ES-I3 (cell line): ENCODE results near the gene COPZ1.
A peak's percentile ranks its signal among the peaks of the same experiment; 100 is the strongest.

Source experiments
- H3K36me3 ChIP-seq: 2 replicates; pipeline ENCODE4 v1.6.1; 2013; ENCODE audit warnings: mild to moderate bottlenecking, low read length, control low read depth, moderate library complexity; ENCODE audit not compliant: insufficient read depth
- H3K4me1 ChIP-seq: 2 replicates; pipeline ENCODE4 v1.6.1; 2013; ENCODE audit warnings: mild to moderate bottlenecking, control low read depth, low read length; ENCODE audit not compliant: insufficient read depth
- H3K9ac ChIP-seq: 2 replicates; pipeline ENCODE4 v1.6.1; 2013; ENCODE audit warnings: low read depth, mild to moderate bottlenecking, low read length, moderate library complexity
- H3K9me3 ChIP-seq: 2 replicates; pipeline ENCODE4 v1.6.1; 2013; ENCODE audit warnings: mild to moderate bottlenecking, low read length, moderate library complexity; ENCODE audit not compliant: control insufficient read depth, insufficient read depth

The COPZ1 gene

DNA sequence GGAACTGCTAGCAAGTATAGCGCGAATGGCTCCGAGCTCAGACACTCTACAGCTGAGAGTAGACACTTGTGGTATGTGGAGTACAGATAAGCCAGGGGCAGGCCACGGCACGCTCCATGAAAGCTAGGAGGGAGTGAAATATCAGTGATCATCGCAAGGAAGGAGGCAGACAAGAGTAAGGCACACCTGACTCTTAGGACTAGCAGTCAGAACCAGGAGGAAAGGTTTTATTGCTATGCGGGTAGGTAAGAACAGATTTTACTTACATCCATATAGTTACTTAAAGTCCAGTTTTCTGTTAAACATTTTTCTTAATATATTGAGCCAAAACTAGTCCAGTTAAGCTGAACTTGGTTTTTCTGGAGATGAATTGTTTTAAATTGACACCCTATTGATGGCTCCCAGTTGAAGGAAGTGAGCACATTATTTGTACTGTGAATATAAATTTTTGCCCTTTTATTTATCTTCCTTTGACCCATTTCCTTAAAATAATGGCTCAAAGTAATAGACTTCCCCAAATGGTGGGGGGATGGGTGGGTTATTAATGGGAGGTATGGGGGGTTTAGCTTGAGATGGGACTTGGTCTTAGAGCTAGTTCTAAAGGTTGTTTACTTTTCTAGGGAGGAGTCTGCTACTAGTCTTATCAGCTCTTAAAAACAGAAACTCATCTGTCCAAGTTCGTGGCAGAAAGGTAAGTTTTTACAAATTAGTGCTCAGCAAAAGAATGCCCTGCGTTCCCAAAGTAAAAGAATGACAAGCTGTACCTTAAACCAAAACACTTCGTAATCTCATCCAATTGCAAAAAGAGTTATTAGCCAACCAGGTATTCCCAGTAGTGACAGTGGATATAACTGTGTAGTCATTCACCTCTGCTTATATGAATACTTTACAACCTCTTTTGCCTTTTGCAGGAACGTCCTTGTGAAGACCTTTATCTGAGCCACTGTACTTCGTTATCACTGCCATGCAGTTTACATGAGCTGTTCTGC, 38.6 kb upstream of the COPZ1 start:
- peaks cover 38% of the 10 kb centered on the region for H3K36me3 ChIP-seq
- no peaks in the 10 kb centered on the region for H3K9me3 ChIP-seq
- H3K9ac ChIP-seq = no peak overlapping the region
- peaks cover 9% of the 10 kb centered on the region for H3K4me1 ChIP-seq

- no peaks in the 10 kb centered on the region for H3K9me3 ChIP-seq
- peaks cover 5% of the 10 kb centered on the region; the same call in 1 of the 2 replicates for H3K4me1 ChIP-seq
- H3K9ac ChIP-seq = no peak overlapping the region
- H3K36me3 ChIP-seq = peaks cover 26% of the 10 kb centered on the region
Observed at GRCh38 chr12:54287261-54288157, 37.4 kb upstream of the COPZ1 start.

DNA sequence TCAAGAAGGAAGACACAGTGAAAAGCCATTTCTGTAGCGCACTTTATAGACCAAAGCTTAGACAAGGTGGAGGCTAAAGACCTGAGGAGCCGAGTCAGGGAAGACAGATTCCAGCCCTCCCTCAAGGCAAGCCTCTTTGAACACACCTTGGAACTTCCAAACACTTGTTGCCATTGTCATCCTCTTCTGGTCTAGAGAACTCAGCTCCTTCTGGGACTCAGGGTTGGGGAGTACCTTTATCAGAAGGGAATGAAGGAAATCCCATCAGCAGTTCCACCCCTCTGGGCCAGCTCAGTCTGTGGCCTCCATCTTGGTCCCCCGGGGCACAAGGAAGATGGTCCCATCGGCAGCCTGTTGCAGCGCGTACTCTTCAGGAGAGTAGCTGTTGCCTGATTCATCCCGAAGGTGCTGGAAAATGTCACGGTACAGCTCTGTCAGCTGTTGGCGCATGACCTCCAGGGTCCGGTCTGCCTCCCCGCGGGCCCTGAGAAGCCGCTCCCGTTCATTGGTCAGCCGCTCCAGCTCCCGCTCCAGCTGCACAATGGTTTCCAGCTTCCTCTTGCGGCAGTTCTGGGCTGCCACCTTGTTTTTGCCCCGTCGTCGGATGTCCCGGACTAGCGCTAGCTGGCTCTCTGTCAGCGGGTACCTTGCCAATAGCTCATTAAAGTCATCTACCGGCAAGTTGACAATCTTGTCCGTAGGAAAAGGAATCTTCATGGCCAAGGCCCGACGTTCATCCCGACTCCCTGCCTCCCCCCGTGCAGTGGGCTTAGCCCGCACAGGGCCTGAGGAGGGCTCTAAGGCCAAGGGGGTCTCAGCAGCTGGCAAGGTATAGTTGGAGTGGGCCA, 32.6 kb upstream of the COPZ1 start:
- no peaks in the 10 kb centered on the region for H3K36me3 ChIP-seq
- H3K9ac ChIP-seq = no peak overlapping the region
- no peaks in the 10 kb centered on the region for H3K9me3 ChIP-seq
- H3K4me1 ChIP-seq = no peaks in the 10 kb centered on the region

GRCh38 chr12:54292931-54293241, 32.0 kb upstream of the COPZ1 start:
- Histone ChIP-seq H3K4me1 (no peaks in the 10 kb centered on the region), H3K36me3 (no peaks in the 10 kb centered on the region), H3K9ac (no peak overlapping the region), H3K9me3 (no peaks in the 10 kb centered on the region)

DNA sequence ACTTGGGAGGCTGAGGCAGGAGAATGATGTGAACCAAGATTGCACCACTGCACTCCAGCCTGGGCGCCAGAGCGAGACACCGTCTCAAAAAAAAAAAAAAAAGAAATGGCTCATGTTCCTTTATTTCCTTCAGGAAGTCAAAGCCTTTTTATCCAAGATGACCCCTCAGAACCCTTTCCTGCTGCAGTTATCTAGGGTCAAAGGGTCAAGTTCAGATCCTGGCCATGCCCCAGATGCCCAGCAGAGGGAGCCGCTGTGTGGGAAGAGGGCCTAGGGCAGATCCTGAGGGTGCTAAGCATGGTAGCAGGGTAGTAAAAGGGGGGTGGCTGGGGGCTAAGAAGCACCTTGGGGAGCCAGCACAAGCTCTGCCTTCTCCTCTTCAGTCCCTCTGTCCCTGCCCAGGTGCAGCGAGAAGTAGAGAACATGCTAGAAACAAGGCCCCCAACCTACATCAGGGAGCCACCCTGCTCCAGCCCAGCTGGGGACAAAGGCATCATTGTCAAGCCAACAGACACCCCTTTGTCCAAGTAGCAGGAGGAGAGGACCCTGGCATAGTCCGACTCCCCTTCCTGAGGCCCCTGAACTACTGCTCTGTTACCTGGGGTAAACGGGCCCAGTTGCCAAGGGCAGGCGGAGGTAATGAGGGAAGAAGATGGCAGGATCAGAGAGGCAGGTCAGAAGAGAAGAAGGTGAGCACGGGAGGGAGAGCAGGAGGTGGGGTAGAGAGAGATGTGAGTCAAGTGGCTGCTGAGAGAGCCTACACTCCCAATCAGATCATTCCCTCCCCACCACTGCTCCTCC, 30.6 kb upstream of the COPZ1 start:
- Histone ChIP-seq H3K9me3 (no peaks in the 10 kb centered on the region), H3K4me1 (peaks cover under 1% of the 10 kb centered on the region; the same call in 1 of the 2 replicates), H3K36me3 (no peaks in the 10 kb centered on the region), H3K9ac (no peak overlapping the region)

GRCh38 chr12:54294953-54295566, 29.9 kb upstream of the COPZ1 start:
- H3K9ac ChIP-seq = no peak overlapping the region
- no peaks in the 10 kb centered on the region for H3K9me3 ChIP-seq
- peaks cover 8% of the 10 kb centered on the region; the same call in 1 of the 2 replicates for H3K4me1 ChIP-seq
- no peaks in the 10 kb centered on the region for H3K36me3 ChIP-seq

DNA sequence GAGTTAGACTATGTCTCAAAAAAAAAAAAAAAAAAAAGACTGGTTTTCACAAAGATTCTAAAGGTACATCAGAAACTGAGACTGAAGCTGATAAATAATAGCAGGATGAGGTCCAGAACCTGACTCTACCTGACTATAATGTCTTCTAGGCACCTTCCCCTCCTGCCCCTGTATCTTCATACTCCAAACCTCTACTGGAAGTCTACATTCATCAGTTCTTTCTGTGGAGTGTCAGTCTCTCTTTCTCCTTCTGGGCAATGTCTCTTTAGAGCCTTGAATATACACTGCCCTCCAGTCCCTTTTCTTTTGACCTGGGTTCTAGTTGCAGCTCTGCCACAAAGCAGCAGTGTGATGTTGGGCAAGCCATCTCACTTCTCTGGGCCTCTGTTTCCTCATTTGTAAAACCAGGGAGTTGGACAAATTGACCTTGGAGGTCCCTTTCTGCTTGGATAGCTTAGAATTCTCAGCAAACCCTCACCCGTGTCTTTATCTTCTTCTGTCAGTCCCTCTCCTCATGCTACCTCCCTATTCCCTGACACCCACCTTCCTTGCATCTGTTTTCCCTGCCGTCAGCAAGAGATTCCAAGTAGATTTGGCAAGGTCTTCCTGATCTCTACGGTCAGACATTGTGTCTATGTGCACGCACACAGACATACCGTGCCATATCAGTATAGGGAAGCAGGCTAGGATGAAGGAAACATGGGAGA, 28.4 kb upstream of the COPZ1 start:
- H3K4me1 ChIP-seq = peaks cover 14% of the 10 kb centered on the region; the same call in 1 of the 2 replicates

GRCh38 chr12:54298904-54299303, 26.0 kb upstream of the COPZ1 start:
- Histone ChIP-seq H3K36me3 (no peaks in the 10 kb centered on the region), H3K4me1 (peaks cover 27% of the 10 kb centered on the region), H3K9me3 (no peaks in the 10 kb centered on the region), H3K9ac (no peak overlapping the region)

More for the DNA sequence above, 28.4 kb upstream of the COPZ1 start:
- H3K36me3 ChIP-seq = no peaks in the 10 kb centered on the region
- H3K9me3 ChIP-seq = no peaks in the 10 kb centered on the region
- H3K9ac ChIP-seq = no peak overlapping the region

- peak overlapping the region; percentile 25; the same call in 1 of the 2 replicates for H3K9ac ChIP-seq
- H3K36me3 ChIP-seq = no peaks in the 10 kb centered on the region
- peaks cover 34% of the 10 kb centered on the region for H3K4me1 ChIP-seq
- no peaks in the 10 kb centered on the region for H3K9me3 ChIP-seq
Observed at GRCh38 chr12:54299515-54300224, 25.3 kb upstream of the COPZ1 start.

GRCh38 chr12:54300225-54300731, 24.7 kb upstream of the COPZ1 start:
- Histone ChIP-seq H3K9ac (peak overlapping the region; percentile 48; the same call in 1 of the 2 replicates), H3K4me1 (peaks cover 34% of the 10 kb centered on the region), H3K36me3 (no peaks in the 10 kb centered on the region), H3K9me3 (no peaks in the 10 kb centered on the region)

- H3K9ac ChIP-seq = peak within 1 kb of the TSS; percentile 48
- peaks cover 34% of the 10 kb centered on the region for H3K4me1 ChIP-seq
- no peaks in the 10 kb centered on the region for H3K36me3 ChIP-seq
- no peaks in the 10 kb centered on the region for H3K9me3 ChIP-seq
Observed at GRCh38 chr12:54300732-54301427, 24.1 kb upstream of the COPZ1 start, which contains the start of gene NFE2. Gene NFE2 (minus strand): TSS chr12:54301015. CDS start chr12:54295248, 5,767 bp downstream.
